ENCODE data around the gene AUTS2.

The AUTS2 gene

DNA sequence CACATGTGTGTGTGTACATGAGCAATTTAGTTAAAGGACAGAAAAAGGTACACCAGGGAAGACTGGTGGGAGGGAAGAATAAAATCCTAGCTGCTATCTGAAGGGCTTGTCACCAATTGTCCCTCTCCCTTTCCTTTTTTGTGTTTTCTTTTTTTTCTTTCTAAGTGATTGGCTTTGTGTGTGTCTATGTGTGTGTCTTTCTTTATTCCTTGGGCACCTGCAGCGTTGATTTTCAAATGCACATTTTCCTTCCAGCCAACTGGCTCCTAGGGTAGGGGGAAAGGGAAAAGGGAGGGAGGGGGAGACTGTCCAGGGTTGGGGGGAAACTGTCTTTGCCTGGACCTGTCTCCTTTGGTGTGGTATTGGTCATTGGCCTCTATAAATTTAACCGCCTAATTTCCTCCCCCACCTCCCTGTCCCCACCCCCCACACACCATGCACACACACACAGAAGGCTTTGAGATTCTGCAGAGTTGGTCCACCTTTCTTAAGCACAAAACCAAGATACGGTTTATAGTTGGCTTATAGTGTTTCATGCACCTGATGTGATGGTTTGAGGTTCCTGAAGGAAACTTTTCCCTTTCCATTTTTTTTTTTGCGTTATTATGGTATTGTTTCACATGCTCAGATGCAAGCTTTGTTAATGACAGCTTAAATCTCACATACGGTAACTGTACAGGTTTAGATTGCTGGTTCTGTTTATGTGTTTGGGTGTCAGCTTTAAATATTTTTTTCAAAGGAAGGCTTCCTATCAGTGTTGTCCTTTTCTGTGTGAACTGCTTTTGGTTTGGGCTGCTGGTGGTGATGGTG, 2.6 kb downstream of the AUTS2 start:
- DNase-seq = no peak

GRCh38 chr7:69602522-69602921, 4.2 kb downstream of the AUTS2 start:
- no peak for DNase-seq

DNA sequence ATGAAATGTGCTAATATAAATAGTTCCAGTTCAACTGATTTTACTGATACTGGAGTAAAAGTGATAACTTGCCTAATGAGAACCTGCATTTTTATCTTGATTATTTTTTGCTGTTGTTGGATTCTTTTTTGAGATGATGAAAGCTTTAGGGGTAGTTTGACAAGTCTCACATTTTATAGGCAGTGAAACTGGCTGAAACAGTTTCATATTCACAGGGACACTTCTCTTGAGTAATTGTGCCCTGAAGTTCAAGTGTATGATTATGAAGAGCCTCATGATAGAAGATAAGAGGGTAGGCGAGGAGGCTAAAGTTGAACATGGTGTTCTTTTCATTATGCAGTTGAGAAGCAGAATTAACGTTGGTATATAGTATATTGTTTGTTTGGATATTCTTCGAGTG, 5.1 kb downstream of the AUTS2 start:
- DNase-seq = no peak

GRCh38 chr7:69603937-69604494, 5.7 kb downstream of the AUTS2 start:
- no peak for DNase-seq

DNA sequence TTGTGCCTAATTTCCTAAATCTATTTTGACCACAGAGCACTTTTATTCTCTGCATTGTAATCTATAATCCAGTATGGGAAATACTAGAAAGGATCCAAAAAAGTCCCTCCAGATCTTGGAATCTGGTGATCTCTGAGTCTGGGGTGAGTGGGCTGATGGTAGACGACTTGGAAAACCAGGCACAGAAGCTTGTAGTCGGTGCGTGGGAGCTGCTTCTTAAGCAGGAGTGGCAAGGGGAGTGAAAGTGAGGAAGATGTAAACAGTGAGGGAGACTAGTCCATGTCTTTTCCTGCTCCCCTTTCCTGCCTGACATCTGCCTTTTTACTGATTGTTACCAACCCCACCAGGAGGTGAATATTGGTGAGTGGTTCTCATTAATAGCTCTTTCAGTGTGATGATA, 6.8 kb downstream of the AUTS2 start:
- no peak for DNase-seq

GRCh38 chr7:69605546-69605945, 7.3 kb downstream of the AUTS2 start:
- no peak for DNase-seq

DNA sequence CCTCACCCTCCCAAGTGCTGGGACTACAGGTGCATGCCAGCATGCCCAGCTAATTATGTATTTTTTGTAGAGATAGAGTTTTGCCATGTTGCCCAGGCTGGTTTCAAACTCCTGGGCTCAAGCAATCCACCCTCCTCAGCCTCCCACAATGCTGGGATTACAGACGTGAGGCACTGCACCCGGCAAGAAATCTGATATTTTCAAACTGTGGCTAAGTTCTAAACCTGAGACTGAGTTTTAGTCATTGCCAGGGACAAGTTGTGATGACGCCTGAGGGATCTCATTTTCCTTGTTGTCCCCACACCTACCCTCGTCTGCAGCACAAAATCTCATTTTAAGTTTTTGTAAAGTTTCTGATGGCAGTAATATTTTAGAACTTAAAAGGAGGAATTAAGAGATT, 9.8 kb downstream of the AUTS2 start:
- no peak for DNase-seq

DNA sequence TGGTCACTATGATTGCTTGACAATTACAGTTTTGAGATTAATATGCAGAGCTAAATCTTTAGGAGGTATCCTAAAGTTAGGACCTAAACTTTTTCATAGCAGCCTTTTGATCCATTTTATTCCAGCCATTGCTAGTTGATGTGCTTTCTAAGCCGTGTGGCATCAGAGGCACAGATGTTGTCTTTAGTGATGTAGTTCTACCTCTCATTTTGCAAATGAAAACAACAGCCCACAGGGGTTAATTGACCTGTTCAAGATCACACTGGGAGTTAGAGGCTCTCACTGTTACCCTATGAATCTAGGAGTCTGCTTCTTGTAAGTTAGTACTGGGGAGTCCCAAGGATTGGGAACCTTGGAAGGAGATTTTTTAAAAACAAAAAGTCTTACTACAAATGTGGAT, 10.6 kb downstream of the AUTS2 start:
- no peak for DNase-seq

GRCh38 chr7:69609541-69610373, 11.5 kb downstream of the AUTS2 start:
- no peak for DNase-seq

DNA sequence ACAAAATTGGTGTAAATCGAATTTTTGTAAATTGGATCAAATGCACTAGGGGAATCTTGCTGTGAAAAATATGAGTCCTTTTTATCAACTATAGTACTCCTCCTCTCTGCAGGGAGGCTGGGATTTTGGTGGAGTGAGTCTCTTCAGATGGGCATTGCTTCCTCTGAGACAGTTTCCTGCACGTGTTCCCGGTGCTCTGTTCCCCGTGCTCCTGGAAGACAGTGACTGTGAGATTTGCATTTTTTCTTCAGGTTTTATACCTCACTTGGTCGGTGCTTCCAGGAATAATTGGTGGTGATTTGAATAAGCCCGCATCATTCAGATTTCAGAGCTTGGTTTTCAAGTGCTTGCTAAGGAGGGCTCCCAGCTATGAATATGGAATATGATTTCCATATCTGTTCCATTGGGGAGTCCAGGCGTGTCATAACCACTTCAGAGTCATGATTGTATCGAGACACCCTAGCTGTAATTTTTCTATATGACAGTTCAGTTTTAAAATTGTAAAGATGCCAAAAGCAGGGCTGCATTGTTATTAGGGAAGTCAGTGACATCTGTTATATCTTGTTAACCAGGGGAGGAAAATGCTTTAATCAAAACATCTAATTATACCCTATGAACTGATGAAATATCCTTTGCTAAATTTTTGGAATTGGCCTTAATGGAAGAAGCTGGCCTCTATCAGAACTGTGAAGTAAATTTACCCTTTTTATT, 12.3 kb downstream of the AUTS2 start:
- DNase-seq = no peak

DNA sequence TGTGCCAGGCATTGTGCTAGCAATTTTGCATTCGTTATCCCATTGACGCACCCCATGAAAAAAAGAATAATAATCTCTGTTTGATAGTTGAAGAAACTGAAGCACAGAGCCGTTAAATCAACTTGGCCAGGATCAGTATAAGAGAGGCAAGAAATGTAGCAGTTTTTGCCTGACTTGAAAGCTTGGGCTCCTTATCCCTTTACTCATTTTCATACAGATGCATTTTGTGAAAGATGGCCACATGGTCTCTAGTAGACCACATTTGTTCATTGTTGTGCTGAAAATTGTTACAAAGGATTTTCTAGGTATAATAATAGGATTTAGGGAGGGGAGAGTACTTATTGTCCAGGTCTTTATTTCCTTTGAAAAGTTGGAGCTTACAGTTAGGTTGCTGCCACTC, 14.7 kb downstream of the AUTS2 start:
- DNase-seq = no peak

- no peak for DNase-seq
These were observed 15.6 kb downstream of the AUTS2 start for GRCh38 chr7:69613846-69614245.

- DNase-seq = no peak
These were observed 17.4 kb downstream of the AUTS2 start for GRCh38 chr7:69615685-69616084.

- DNase-seq = no peak
These were observed 19.1 kb downstream of the AUTS2 start for GRCh38 chr7:69617364-69617763.

DNA sequence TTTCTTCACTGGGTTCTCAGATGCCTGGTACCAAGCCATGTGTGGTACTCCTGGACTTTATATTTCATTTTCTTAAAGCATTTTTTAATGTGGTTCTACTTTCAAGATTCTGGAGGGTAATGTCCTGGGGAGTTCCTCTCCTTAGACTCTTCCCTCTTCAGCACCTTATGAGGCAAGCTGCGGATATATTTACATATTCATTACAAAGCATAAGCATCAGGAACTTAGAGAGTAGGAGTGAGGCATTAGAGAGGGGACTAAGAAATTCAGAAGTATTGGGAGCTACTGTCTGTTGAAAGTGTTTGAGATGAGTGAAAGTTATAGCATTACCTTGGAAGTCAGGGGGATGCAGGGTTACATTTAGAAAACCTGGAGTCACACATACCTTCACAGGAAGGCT, 20.8 kb downstream of the AUTS2 start:
- DNase-seq = no peak

GRCh38 chr7:69619635-69620034, 21.4 kb downstream of the AUTS2 start:
- no peak for DNase-seq

- no peak for DNase-seq
These were observed 21.8 kb downstream of the AUTS2 start for GRCh38 chr7:69620063-69620462.

DNA sequence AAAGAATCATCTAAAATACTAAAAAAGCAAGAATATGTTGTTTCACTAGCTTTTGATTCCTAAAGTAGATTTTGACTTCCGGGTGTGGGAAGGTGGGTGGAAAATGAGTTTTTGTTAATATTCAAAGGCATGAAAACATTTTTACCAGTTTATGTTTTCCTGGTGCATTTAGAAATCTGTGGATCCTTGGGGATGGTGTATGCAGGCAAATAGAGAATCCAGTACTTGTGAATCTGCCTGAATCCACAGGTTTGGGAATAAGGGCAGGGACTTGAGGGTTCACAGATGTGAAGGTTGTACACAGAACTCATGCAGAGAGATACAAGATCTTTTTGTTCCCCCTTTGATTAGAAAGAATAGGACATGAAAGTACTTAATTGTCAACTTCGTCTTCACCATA, 22.4 kb downstream of the AUTS2 start:
- no peak for DNase-seq

DNA sequence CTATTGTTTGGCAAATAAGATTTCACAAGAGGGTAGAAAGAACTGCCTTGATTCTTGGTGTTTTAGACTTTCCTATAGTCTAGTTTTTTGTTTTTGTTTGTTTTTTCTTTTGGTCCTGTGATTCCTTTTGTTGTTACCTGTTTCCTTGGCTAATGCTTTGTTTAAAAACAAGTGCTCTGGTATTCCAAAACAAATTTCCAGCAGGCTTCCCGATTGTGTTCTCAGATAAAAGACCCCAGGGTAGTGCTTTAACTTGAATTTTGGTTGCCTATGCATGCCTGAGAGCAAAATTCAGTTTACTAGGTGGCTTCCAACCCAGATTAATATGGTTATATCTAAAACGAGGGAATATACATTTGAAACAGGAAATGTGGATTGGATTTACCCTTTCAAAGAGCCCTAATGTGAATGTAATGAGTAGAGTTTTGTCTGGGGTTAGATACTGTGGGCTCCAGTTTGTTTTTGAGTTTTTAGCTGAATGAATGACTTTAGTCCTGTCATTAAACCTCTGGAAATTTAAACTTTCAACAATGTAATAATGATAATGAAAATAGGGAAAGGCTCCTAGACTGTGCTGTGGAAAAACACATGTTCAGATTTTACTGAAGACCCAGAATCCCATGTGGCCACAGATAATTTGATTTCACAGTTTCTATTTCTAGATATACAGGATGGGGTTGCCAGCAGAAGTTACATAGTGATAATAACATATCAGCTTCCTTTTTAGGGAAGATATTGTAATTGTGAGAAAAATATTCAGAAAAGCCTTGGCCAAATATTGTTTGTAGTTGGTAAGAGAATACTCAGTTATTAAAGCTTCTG, 23.9 kb downstream of the AUTS2 start:
- no peak for DNase-seq

- DNase-seq = no peak
These were observed 24.7 kb downstream of the AUTS2 start for GRCh38 chr7:69622960-69623359.

DNA sequence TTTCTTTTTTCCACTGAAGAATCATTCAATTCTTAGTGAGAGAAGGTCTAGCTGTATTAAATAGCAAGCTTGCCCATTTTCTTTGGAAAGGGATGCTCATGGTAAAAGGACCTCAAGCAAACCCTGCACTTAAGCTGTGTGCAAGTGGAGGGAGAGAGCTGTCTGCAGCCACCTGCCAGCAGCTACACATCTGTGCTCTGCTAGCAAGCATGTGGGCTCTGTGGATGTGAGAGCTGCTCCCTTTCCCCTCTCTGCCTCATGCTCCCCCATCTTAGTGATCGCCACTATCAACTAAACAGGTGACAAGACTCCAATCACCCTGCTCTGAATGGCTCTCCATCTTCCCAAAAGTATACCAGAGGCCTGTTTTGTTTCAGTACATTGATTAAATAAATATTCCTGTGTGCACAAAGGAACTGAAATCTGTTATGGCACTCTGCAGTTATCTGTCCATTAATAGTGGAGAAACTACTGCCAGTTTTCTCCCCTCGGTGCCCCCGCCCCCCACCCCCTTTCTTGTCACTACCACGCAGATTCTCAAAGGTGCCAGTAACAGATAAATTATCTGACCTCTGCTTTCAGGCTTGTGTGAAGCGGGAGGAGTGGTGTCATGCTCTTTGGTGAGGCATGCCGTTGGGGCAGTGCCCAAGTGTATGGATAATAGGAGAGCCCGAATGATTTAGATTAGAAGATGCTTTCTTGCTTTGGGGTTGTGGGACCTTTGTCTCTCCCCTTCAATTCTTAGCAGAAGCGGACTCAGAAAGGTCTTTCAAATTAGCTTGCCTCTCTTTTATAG, 26.4 kb downstream of the AUTS2 start:
- DNase-seq = no peak

DNA sequence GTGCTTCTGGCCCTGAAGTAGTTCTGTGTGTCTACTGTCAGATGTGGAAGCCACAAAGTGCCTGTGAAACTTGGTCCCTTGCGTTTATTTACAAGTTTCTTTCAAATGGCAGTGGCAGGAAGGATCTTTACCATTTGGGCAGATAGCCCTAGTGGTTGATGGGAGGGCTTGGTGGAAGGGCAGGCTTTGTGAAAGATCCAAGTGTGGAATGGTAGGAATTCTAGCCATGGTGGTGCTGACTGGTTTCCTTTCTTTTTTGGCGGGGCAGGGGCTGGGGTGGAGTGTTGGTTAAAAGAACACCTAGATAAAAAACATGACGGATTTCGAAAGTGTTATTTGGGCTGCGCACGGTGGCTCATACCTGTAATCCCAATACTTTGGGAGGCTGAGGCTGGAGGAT, 27.0 kb downstream of the AUTS2 start:
- DNase-seq = no peak
